Measurements from ENCODE around the gene LRRC14B. TPM values are rescaled to one million over a fixed set of nuclear protein-coding genes. Genes with fewer than 3 reads are reported as not detected.

Gene LRRC14B
- total RNA-seq, 1 experiment from 2014 or later = 0.82 TPM

DNA sequence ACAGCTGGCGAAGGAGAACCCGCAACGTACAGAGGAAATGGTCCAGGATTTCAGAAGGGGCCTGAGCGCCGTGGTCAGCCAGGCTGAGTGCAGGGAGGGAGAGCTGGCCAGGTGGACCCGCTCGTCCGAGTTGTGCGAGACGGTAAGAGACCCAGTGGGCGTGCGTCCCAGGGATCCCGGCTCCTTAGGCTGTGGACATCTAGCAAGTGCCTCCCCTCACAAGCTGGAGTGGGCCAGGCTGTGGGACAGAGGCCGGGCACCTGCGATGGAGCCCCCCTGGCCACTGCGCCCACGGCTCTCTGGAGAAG lies 29.5 kb upstream of the LRRC14B start:
- H3K4me1 ChIP-seq (ENCODE audit: control insufficient read depth, insufficient read depth, low read length) = peaks cover 1% of the 10 kb centered on the region; the same call in 1 of the 2 replicates
- BruUV-seq (replicated peaks) = no TSS peak
- in situ Hi-C loops (cut with HindIII; ENCODE audit: low pct_unique_long_range_greater_than_20kb, low sequenced_read_pairs) (no loop called here), intact Hi-C loops (cut with micrococcal nuclease; ENCODE audit: unreplicated experiment) (no loop called here)
- no peak for ATAC-seq
- no peak for DNase-seq (ENCODE audit: low read depth, low spot score)
- TF ChIP-seq CTCF (IDR thresholded peaks at IDR 0.05) (no peak), SIN3A (IDR thresholded peaks at IDR 0.05; ENCODE audit: borderline replicate concordance, insufficient read depth, low read depth, low read length) (no peak), REST (IDR thresholded peaks at IDR 0.05; ENCODE audit: insufficient read depth in 1 of 2, low read depth in 2 of 2, low read length in 1 of 2) (no peak), TCF7L2 (IDR thresholded peaks at IDR 0.05; ENCODE audit: low read depth, low read length) (no peak), POLR2AphosphoS5 (IDR thresholded peaks at IDR 0.05; ENCODE audit: low read depth, low read length) (no peak)
- POLR2A ChIA-PET = no interaction called here
- no peak overlapping the region for H3K4me3 ChIP-seq (ENCODE audit: low read depth in 2 of 2, low read length in 2 of 2)
- CTCF ChIA-PET = no interaction called here
- H3K27ac ChIP-seq (ENCODE audit: low read length) = no peak overlapping the region
- H3K9me3 ChIP-seq (ENCODE audit: control insufficient read depth, insufficient read depth, low read depth, low read length) = no peaks in the 10 kb centered on the region
- H3K27me3 ChIP-seq (ENCODE audit: control insufficient read depth, insufficient read depth, low read length) = no peaks in the 10 kb centered on the region
- H3K36me3 ChIP-seq (ENCODE audit: control insufficient read depth, insufficient read depth, low read length) = no peaks in the 10 kb centered on the region

DNA sequence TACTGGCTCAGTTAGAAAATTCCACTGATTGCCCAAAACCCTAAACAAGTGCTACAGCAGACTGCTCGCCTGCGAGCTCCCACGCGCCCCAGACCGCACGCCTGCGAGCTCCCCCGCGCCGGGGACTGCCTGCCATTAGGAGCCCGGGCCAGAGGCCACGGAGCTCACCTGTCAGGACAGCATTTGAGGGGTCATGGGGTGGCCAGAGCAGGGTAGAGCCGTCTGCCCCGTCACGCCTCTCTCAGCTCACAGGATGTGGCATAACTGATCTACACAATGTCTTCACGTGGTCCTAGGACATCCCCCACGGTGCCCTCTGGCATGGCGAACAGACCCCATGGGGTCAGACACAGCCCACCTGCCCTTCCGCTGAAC lies 29.1 kb upstream of the LRRC14B start:
- no peak for TF ChIP-seq POLR2AphosphoS5 (IDR thresholded peaks at IDR 0.05; ENCODE audit: low read depth, low read length)
- no peak for TF ChIP-seq REST (IDR thresholded peaks at IDR 0.05; ENCODE audit: insufficient read depth in 1 of 2, low read depth in 2 of 2, low read length in 1 of 2)
- TF ChIP-seq TCF7L2 (IDR thresholded peaks at IDR 0.05; ENCODE audit: low read depth, low read length) = no peak
- no peak for TF ChIP-seq CTCF (IDR thresholded peaks at IDR 0.05)
- TF ChIP-seq SIN3A (IDR thresholded peaks at IDR 0.05; ENCODE audit: borderline replicate concordance, insufficient read depth, low read depth, low read length) = no peak
- no peak for DNase-seq (ENCODE audit: low read depth, low spot score)
- CTCF ChIA-PET = no interaction called here
- Histone ChIP-seq H3K27ac (ENCODE audit: low read length) (no peak overlapping the region), H3K4me3 (ENCODE audit: low read depth in 2 of 2, low read length in 2 of 2) (no peak overlapping the region), H3K27me3 (ENCODE audit: control insufficient read depth, insufficient read depth, low read length) (no peaks in the 10 kb centered on the region), H3K4me1 (ENCODE audit: control insufficient read depth, insufficient read depth, low read length) (peaks cover 3% of the 10 kb centered on the region; the same call in 1 of the 2 replicates), H3K9me3 (ENCODE audit: control insufficient read depth, insufficient read depth, low read depth, low read length) (no peaks in the 10 kb centered on the region), H3K36me3 (ENCODE audit: control insufficient read depth, insufficient read depth, low read length) (no peaks in the 10 kb centered on the region)
- ATAC-seq = no peak
- POLR2A ChIA-PET = no interaction called here
- in situ Hi-C loops (cut with HindIII; ENCODE audit: low pct_unique_long_range_greater_than_20kb, low sequenced_read_pairs) (no loop called here), intact Hi-C loops (cut with micrococcal nuclease; ENCODE audit: unreplicated experiment) (no loop called here)
- no TSS peak for BruUV-seq (replicated peaks)
